Measurements from ENCODE around the gene ACAD11. TPM values are rescaled to one million over a fixed set of nuclear protein-coding genes. Genes with fewer than 3 reads are reported as not detected.

ACAD11 gene
- total RNA-seq, 1 donor from 2014 or later: 26.5 TPM

- no peaks in the 10 kb centered on the region for H3K9me3 ChIP-seq
- no peak for TF ChIP-seq POLR2A (IDR thresholded peaks at IDR 0.05)
- TF ChIP-seq CTCF (IDR thresholded peaks at IDR 0.05): no peak
- TF ChIP-seq POLR2AphosphoS5 (IDR thresholded peaks at IDR 0.05; ENCODE audit: insufficient read depth in 1 of 2, low read depth in 1 of 2): no peak
- no peak for DNase-seq (ENCODE audit: extremely low spot score in 2 of 2)
- H3K4me1 ChIP-seq: no peaks in the 10 kb centered on the region
- no peak overlapping the region for H3K27ac ChIP-seq
- no peaks in the 10 kb centered on the region for H3K27me3 ChIP-seq
- H3K36me3 ChIP-seq: no peaks in the 10 kb centered on the region
- no peak overlapping the region for H3K4me3 ChIP-seq
- intact Hi-C loops (cut with DNase I): no loop called here
Measured at GRCh38 chr3:132550579-132551305, 108.9 kb downstream of the ACAD11 start.

- intact Hi-C loops (cut with DNase I): no loop called here
- Histone ChIP-seq H3K4me3 (no peak overlapping the region), H3K4me1 (no peaks in the 10 kb centered on the region), H3K9me3 (no peaks in the 10 kb centered on the region), H3K27ac (no peak overlapping the region), H3K27me3 (no peaks in the 10 kb centered on the region), H3K36me3 (no peaks in the 10 kb centered on the region)
- no peak for DNase-seq (ENCODE audit: extremely low spot score in 2 of 2)
- TF ChIP-seq POLR2A (IDR thresholded peaks at IDR 0.05): no peak
- no peak for TF ChIP-seq POLR2AphosphoS5 (IDR thresholded peaks at IDR 0.05; ENCODE audit: insufficient read depth in 1 of 2, low read depth in 1 of 2)
- TF ChIP-seq CTCF (IDR thresholded peaks at IDR 0.05): no peak
Measured at GRCh38 chr3:132549890-132550578, 109.6 kb downstream of the ACAD11 start.

DNA sequence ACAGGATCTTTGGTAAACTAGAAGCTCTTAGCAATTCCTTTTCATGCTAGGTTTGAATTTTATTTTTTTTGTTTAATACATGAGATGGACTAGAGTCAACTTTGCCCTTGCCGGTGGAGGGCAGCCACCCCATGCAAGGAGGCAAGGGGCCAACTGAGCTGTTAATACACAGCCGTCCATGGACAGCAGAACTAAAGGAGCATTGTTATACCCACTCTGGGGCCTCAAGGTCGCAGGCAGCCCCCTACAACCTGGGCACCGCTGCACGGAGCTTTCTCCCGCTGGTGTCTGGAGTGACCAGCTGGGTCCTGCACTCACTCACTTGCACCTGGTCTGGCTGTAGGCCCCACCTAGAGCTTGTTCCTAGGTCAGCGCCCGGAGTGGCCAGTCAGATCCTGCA is 110.4 kb downstream of the ACAD11 start:
- TF ChIP-seq POLR2AphosphoS5 (IDR thresholded peaks at IDR 0.05; ENCODE audit: insufficient read depth in 1 of 2, low read depth in 1 of 2): no peak
- no peak for TF ChIP-seq POLR2A (IDR thresholded peaks at IDR 0.05)
- no peak for TF ChIP-seq CTCF (IDR thresholded peaks at IDR 0.05)
- DNase-seq (ENCODE audit: extremely low spot score in 2 of 2): no peak
- Histone ChIP-seq H3K36me3 (no peaks in the 10 kb centered on the region), H3K9me3 (no peaks in the 10 kb centered on the region), H3K27me3 (no peaks in the 10 kb centered on the region), H3K4me3 (no peak overlapping the region), H3K4me1 (no peaks in the 10 kb centered on the region), H3K27ac (no peak overlapping the region)
- intact Hi-C loops (cut with DNase I): no loop called here

DNA sequence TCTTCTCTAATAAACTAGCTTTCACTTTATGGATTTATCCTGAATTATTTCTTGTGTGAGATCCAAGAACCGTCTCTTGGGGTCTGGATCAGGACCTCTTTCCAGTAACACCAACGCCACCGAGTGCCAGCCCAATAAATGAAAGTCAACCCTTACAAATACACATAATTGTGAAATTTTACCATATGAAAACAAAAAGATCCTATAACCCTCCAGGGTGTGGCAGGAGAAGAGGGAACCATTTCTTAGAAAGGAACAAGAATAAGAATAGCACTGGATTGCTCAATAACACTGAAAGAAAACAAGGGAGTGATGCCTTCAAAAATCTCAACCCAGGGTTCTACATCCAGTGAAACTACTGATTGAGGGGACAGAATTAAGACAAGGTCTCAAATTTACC is 114.1 kb downstream of the ACAD11 start:
- no peak for DNase-seq (ENCODE audit: extremely low spot score in 2 of 2)
- no peaks in the 10 kb centered on the region for H3K27me3 ChIP-seq
- intact Hi-C loops (cut with DNase I): no loop called here
- H3K27ac ChIP-seq: no peak overlapping the region
- no peak overlapping the region for H3K4me3 ChIP-seq
- peaks cover 0 to 7% of the 10 kb centered on the region in 2 donors for H3K36me3 ChIP-seq
- H3K9me3 ChIP-seq: no peaks in the 10 kb centered on the region
- H3K4me1 ChIP-seq: peaks cover 13% of the 10 kb centered on the region
- no peak for TF ChIP-seq CTCF (IDR thresholded peaks at IDR 0.05)
- TF ChIP-seq POLR2AphosphoS5 (IDR thresholded peaks at IDR 0.05; ENCODE audit: insufficient read depth in 1 of 2, low read depth in 1 of 2): peak in 1 of 2 donors; percentile 13

- intact Hi-C loops (cut with DNase I): no loop called here
- DNase-seq (ENCODE audit: extremely low spot score in 2 of 2): no peak
- Histone ChIP-seq H3K27me3 (no peaks in the 10 kb centered on the region), H3K4me3 (no peak overlapping the region), H3K4me1 (peaks cover 13% of the 10 kb centered on the region), H3K27ac (no peak overlapping the region), H3K9me3 (no peaks in the 10 kb centered on the region), H3K36me3 (peaks cover 0 to 20% of the 10 kb centered on the region in 2 donors)
- TF ChIP-seq POLR2AphosphoS5 (IDR thresholded peaks at IDR 0.05; ENCODE audit: insufficient read depth in 1 of 2, low read depth in 1 of 2) (no peak), CTCF (IDR thresholded peaks at IDR 0.05) (no peak), POLR2A (IDR thresholded peaks at IDR 0.05) (no peak)
Measured at GRCh38 chr3:132544130-132544529, 115.5 kb downstream of the ACAD11 start.
